Measurements from ENCODE around the gene GYS2. TPM values are rescaled to one million over a fixed set of nuclear protein-coding genes. Genes with fewer than 3 reads are reported as not detected.
"Not testable (repeated sequence)": the region's sequence is repeated elsewhere in the genome, so short reads cannot be mapped to it uniquely, and the experiment has no call there.

GYS2 gene
- total RNA-seq, 2 donors from 2014 or later = not detected

DNA sequence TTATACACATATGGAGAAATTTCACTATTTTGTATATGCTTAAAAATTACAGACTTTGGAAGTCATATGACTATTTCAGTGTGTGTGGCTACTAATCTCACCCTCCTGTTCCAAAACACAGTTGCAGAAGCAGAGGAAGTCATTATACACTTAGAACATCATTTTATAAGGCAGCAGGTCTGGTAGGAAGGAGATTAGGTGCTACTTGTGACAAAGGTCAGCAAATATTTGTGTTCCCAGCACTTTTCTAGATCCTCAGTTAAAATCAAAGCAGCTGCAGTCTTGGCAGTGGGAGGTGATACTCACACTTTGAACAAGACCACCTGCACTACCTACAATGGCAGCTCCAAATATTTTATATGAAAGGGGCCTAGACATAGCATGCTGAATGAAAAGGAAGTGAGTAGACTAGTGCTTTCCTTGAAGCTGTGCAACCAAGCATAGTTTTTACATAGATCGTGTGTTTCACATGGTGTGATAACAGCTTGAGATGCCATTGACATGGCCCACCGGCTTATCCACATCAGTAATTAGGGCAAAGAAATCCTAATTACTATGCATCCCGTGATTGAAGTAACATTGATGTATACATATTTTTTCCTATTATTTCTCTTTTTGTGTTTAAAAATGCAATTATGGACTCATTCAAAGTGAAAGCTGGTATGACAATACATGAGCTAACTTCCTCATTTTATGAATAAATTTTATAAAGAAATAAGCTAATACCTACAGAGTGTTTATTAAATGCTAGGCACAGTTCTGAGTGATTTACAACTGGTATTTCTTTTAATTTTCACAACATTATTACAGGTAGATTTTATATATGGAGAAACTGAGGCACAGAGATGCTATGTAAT, 5.3 kb downstream of the GYS2 start:
- no peaks in the 10 kb centered on the region for H3K9me3 ChIP-seq
- WGBS = 87% methylated on average over 3 of the region's 3 CpGs
- H3K36me3 ChIP-seq = no peaks in the 10 kb centered on the region
- H3K27me3 ChIP-seq (replicated peaks; ENCODE audit: insufficient read depth) = no peaks in the 10 kb centered on the region
- H3K4me1 ChIP-seq (replicated peaks) = no peaks in the 10 kb centered on the region
- no peak overlapping the region for H3K4me3 ChIP-seq
- no peak overlapping the region for H3K27ac ChIP-seq
- intact Hi-C loops (cut with DNase I) = no loop called here
- no peak for DNase-seq (ENCODE audit: low spot score)
- TF ChIP-seq, protein P1, sequence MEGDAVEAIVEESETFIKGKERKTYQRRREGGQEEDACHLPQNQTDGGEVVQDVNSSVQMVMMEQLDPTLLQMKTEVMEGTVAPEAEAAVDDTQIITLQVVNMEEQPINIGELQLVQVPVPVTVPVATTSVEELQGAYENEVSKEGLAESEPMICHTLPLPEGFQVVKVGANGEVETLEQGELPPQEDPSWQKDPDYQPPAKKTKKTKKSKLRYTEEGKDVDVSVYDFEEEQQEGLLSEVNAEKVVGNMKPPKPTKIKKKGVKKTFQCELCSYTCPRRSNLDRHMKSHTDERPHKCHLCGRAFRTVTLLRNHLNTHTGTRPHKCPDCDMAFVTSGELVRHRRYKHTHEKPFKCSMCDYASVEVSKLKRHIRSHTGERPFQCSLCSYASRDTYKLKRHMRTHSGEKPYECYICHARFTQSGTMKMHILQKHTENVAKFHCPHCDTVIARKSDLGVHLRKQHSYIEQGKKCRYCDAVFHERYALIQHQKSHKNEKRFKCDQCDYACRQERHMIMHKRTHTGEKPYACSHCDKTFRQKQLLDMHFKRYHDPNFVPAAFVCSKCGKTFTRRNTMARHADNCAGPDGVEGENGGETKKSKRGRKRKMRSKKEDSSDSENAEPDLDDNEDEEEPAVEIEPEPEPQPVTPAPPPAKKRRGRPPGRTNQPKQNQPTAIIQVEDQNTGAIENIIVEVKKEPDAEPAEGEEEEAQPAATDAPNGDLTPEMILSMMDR (IDR thresholded peaks at IDR 0.05) = no peak
- TF ChIP-seq POLR2AphosphoS5 (IDR thresholded peaks at IDR 0.05) = no peak
- TF ChIP-seq POLR2A (IDR thresholded peaks at IDR 0.05) = no peak

DNA sequence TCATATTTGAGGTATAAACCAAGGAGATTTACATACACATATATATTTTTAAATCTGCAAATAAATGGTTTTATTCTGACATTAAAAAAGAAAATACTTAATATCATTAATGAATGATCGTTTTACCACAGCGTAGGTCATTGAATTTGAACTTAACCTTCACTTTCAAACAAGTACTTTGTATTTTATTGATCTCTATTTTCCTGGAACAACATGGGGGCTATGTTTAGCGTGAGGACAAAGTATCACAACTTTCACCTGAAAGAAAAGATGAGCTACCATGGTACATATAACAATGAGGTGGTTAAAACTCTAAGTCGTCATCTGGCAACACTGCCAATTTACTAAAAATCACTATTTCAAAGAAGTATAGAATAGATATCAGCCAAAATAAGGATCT, 6.0 kb downstream of the GYS2 start:
- Histone ChIP-seq H3K4me3 (no peak overlapping the region), H3K36me3 (no peaks in the 10 kb centered on the region), H3K4me1 (replicated peaks) (no peaks in the 10 kb centered on the region), H3K27me3 (replicated peaks; ENCODE audit: insufficient read depth) (no peaks in the 10 kb centered on the region), H3K27ac (no peak overlapping the region), H3K9me3 (no peaks in the 10 kb centered on the region)
- intact Hi-C loops (cut with DNase I) = no loop called here
- WGBS = 90% methylated on average over 4 of the region's 4 CpGs
- no peak for DNase-seq (ENCODE audit: low spot score)
- TF ChIP-seq POLR2A (IDR thresholded peaks at IDR 0.05) (no peak), POLR2AphosphoS5 (IDR thresholded peaks at IDR 0.05) (no peak)
- TF ChIP-seq, protein P1 (IDR thresholded peaks at IDR 0.05) = no peak

DNA sequence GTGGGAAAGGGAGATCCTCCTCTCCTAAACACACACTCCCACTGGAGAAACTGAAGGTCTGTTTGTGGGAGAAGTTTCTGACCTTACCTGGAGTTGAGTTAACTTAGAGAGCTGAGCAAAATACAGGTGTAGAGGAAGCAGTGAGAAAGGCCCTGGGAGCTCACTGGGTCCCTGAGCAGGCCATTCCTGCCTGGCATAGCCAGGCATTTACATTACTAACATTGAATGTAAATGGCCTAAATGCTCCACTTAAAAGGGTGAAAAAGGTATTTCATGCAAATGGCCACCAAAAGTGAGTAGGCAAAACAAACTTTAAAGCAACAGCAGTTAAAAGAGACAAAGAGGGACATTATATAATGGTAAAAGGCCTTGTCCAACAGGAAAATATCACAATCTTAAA, 9.3 kb downstream of the GYS2 start:
- H3K9me3 ChIP-seq; H3K4me1 ChIP-seq (replicated peaks); H3K4me3 ChIP-seq; H3K27ac ChIP-seq; H3K36me3 ChIP-seq; DNase-seq (ENCODE audit: low spot score); H3K27me3 ChIP-seq (replicated peaks; ENCODE audit: insufficient read depth); intact Hi-C loops (cut with DNase I): not testable (repeated sequence)

DNA sequence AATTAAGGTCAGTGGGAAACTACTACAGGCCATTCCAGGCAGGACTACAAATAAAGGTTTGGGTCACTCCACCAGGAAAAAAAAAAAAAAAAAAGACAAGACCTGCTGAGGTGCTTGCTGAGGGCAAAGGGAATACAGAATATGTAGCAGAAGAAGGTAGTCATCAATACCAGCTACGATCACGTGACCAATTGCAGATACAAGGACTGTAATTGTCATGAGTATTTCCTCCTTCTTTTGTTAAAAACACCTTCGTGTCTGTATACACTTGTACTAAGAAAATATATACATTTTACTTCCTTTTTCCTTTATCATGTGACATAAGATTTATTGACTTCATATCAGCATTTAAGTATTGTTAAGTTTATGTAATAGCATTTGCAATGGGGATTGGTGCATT, 19.2 kb downstream of the GYS2 start:
- Histone ChIP-seq H3K27me3 (replicated peaks; ENCODE audit: insufficient read depth) (no peaks in the 10 kb centered on the region), H3K4me1 (replicated peaks) (no peaks in the 10 kb centered on the region), H3K4me3 (no peak overlapping the region), H3K9me3 (no peaks in the 10 kb centered on the region), H3K36me3 (no peaks in the 10 kb centered on the region), H3K27ac (no peak overlapping the region)
- TF ChIP-seq POLR2AphosphoS5 (IDR thresholded peaks at IDR 0.05) (no peak), POLR2A (IDR thresholded peaks at IDR 0.05) (no peak)
- TF ChIP-seq, protein P1 (IDR thresholded peaks at IDR 0.05) = no peak
- 79% methylated on average over 3 of the region's 3 CpGs for WGBS
- intact Hi-C loops (cut with DNase I) = no loop called here
- DNase-seq (ENCODE audit: low spot score) = no peak

DNA sequence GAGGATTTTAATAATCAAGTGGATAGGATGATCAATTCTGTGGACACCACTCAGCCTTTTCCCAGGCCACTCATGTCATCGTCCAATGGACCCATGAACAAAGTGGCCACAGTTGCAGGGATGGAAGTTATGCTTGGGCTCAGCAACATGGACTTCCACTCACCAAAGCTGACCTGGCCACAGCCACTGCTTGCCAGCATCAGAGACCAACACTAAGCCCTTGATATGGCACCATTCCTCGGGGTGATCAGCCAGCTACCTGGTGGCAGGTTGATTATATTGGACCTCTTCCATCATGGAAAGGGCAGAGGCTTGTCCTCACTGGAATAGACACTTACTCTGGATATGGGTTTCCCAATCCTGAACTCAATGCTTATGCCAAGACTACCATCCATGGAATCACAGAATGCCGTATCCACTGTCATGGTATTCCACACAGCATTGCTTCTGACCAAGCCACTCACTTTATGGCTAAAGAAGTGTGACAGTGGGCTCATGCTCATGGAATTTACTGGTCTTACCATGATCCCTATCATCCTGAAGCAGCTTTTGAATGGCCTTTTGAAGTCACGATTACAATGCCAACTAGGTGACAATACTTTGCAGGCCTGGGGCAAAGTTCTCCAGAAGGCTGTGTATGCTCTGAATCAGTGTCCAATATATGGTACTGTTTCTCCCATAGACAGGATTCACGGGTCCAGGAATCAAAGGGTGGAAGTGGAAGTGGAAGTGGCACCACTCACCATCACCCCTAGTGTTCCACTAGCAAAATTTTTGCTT, 20.1 kb downstream of the GYS2 start:
- H3K9me3 ChIP-seq; H3K27ac ChIP-seq; H3K4me3 ChIP-seq; DNase-seq (ENCODE audit: low spot score); H3K4me1 ChIP-seq (replicated peaks); H3K36me3 ChIP-seq; H3K27me3 ChIP-seq (replicated peaks; ENCODE audit: insufficient read depth); intact Hi-C loops (cut with DNase I): not testable (repeated sequence)
- WGBS = 84% methylated on average over 5 of the region's 5 CpGs
